Thyroid gland (tissue), 4 donors: ENCODE data around the gene PLCD4.

ENCODE experiments used
- CTCF ChIP-seq, 6 experiments: fragments of 200-600 bp in 3 of 6; fragments of 450-650 bp in 3 of 6; sonication (generic) in 3 of 6; IDR thresholded peaks; one replicate each; pipeline ENCODE4 v1.5.1; 2016 to 2019; ENCODE audit warnings: antibody characterized with exemption in 6 of 6, mild to moderate bottlenecking in 2 of 6, inconsistent platforms in 1 of 6, moderate library complexity in 1 of 6
- POLR2A ChIP-seq, 2 donors: fragments of 450-650 bp; IDR thresholded peaks; one replicate each; pipeline ENCODE4 v1.6.1; 2017; ENCODE audit warnings: antibody characterized with exemption in 2 of 2, mild to moderate bottlenecking in 2 of 2, moderate library complexity in 1 of 2

GRCh38 chr2:218570850-218571249 is 36.8 kb upstream of the PLCD4 start:
- TF ChIP-seq POLR2A (IDR thresholded peaks at IDR 0.05), result no peak
- TF ChIP-seq CTCF (IDR thresholded peaks at IDR 0.05), result no peak
